BLaER1 treated with 17β-estradiol and CSF1 and Interleukin-3, amounts not matched to agents 10 nM and 100 nM (cell line): ENCODE results near the gene DNAL4.

Source experiments
- H3K27ac ChIP-seq, 11 experiments: shearing (Covaris generic); formaldehyde crosslinking; 2 replicates each; pipeline ENCODE4 v1.8.1; 2022
- H3K27me3 ChIP-seq, 11 experiments: shearing (Covaris generic); formaldehyde crosslinking; 2 replicates each; pipeline ENCODE4 v1.8.1; 2022
- H3K36me3 ChIP-seq, 11 experiments: shearing (Covaris generic); formaldehyde crosslinking; 2 replicates each; pipeline ENCODE4 v1.8.1; 2022
- H3K4me1 ChIP-seq, 10 experiments: shearing (Covaris generic); formaldehyde crosslinking; 2 replicates each; pipeline ENCODE4 v1.8.1; 2022
- H3K4me2 ChIP-seq, 11 experiments: shearing (Covaris generic); formaldehyde crosslinking; 2 replicates each; pipeline ENCODE4 v1.8.1; 2022
- H3K4me3 ChIP-seq, 10 experiments: shearing (Covaris generic); formaldehyde crosslinking; 2 replicates each; pipeline ENCODE4 v1.8.1; 2022
- H3K9ac ChIP-seq, 11 experiments: shearing (Covaris generic); formaldehyde crosslinking; 2 replicates each; pipeline ENCODE4 v1.8.1; 2022
- H3K9me3 ChIP-seq, 11 experiments: shearing (Covaris generic); formaldehyde crosslinking; replicated peaks in 1 of 11; 2 replicates each; pipeline ENCODE4 v1.8.1; 2022
- H4K20me1 ChIP-seq, 11 experiments: shearing (Covaris generic); formaldehyde crosslinking; 2 replicates each; pipeline ENCODE4 v1.8.1; 2022
- Cebpa-rat ChIP-seq, 11 experiments: shearing (Covaris generic); IDR thresholded peaks; 2 replicates each; pipeline ENCODE4 v1.8.1; 2022

Gene DNAL4

GRCh38 chr22:38776086-38776485 is 17.9 kb downstream of the DNAL4 start:
- H3K27me3 ChIP-seq: no peaks in the 10 kb centered on the region
- H3K4me3 ChIP-seq: no peak overlapping the region
- peaks cover 20 to 34% (median 25%) of the 10 kb centered on the region in 10 experiments for H3K4me1 ChIP-seq
- H3K4me2 ChIP-seq: peak overlapping the region; percentile 39 to 79 (median 73); a peak in 21 of 22 replicates
- H3K36me3 ChIP-seq: peaks cover 0 to 36% (median 15%) of the 10 kb centered on the region in 11 experiments; a peak in 15 of 22 replicates
- peak overlapping the region in 3 of 11 experiments; percentile 16 to 48 (median 30); a peak in 4 of 22 replicates for H3K27ac ChIP-seq
- peak overlapping the region in 3 of 11 experiments; percentile 17 to 59 (median 39); a peak in 2 of 22 replicates for H3K9ac ChIP-seq
- no peak for TF ChIP-seq Cebpa-rat (IDR thresholded peaks at IDR 0.05)
- 0 out of 22 replicates have a peak, but pooled peaks cover 0 to 4% (median 0%) of the 10 kb centered on the region in 11 experiments for H4K20me1 ChIP-seq
- no peaks in the 10 kb centered on the region for H3K9me3 ChIP-seq

DNA sequence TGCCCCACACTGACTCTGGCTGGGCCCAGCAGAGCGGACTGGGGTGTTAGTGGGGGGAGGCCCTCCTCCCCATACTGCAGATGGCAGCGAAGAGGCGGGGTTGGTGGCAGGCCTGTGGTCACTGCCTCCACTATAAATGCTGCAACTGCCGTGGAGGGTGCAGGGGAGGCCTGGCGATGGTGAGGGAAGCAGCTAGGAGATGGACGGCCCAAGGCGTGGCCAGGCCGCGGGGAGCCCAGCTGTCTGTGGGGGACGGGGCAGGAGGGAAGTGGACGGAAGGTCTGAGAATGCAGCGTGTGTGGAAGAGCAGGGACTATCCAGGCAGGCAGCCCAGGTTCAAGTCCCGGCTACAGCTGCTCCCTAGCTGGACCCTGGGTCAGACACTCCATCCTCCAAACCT is 18.3 kb downstream of the DNAL4 start:
- Histone ChIP-seq H3K4me3 (no peak overlapping the region), H3K36me3 (peaks cover 0 to 32% (median 11%) of the 10 kb centered on the region in 11 experiments; a peak in 14 of 22 replicates), H3K27me3 (no peaks in the 10 kb centered on the region), H3K27ac (peak overlapping the region in 5 of 11 experiments; percentile 4 to 48 (median 23); a peak in 6 of 22 replicates), H3K9ac (peak overlapping the region in 8 of 11 experiments; percentile 7 to 59 (median 18); a peak in 10 of 22 replicates), H4K20me1 (0 out of 22 replicates have a peak, but pooled peaks cover 0 to 4% (median 0%) of the 10 kb centered on the region in 11 experiments), H3K4me2 (peak overlapping the region; percentile 39 to 79 (median 73)), H3K9me3 (no peaks in the 10 kb centered on the region), H3K4me1 (peaks cover 19 to 34% (median 25%) of the 10 kb centered on the region in 10 experiments)
- no peak for TF ChIP-seq Cebpa-rat (IDR thresholded peaks at IDR 0.05)

DNA sequence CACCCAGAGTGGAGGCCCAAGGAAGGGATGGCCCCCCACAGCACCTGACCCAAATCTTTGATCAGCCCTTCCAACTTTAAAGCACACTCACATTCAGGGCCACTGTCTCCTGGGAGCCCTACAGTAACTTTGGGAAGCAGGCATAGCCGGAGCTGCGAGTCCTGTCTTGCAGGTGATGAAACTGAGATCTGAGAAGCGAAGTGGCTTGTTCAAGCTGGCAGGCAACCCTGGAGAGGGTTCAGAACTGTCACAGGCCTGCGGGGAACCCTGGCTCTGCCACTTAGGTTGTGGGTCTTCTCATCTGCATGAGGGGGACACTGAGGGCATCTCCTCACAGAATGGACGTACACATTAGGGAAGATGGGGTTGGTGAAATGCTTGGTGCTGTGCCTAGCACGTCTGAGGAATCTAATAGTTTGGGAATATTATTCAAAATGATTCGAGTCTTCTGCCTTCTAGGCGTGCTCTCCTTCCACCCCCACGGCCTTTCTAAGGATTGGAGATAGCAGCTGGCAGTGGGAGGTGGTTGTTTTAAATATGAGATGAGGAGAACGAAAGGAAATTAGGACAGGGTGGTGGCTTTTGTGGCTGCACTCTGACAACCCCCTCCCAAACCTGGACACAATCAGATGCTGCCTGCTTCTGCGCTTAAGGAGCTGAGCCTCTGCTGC is 19.3 kb downstream of the DNAL4 start:
- Histone ChIP-seq H3K9ac (peak overlapping the region in 5 of 11 experiments; percentile 11 to 59 (median 39); a peak in 6 of 22 replicates), H3K36me3 (peaks cover 0 to 22% (median 2%) of the 10 kb centered on the region in 11 experiments; a peak in 12 of 22 replicates), H3K4me2 (peak overlapping the region; percentile 39 to 79 (median 73); a peak in 20 of 22 replicates), H3K27me3 (no peaks in the 10 kb centered on the region), H3K9me3 (no peaks in the 10 kb centered on the region), H4K20me1 (peaks cover 0 to 4% (median 0%) of the 10 kb centered on the region in 11 experiments; a peak in 1 of 22 replicates), H3K4me3 (no peak overlapping the region), H3K27ac (peak overlapping the region in 2 of 11 experiments; percentile 23 to 30; a peak in 1 of 22 replicates), H3K4me1 (peaks cover 19 to 34% (median 25%) of the 10 kb centered on the region in 10 experiments)
- TF ChIP-seq Cebpa-rat (IDR thresholded peaks at IDR 0.05): no peak

- no peaks in the 10 kb centered on the region for H3K9me3 ChIP-seq
- H3K27me3 ChIP-seq: no peaks in the 10 kb centered on the region
- no peak for TF ChIP-seq Cebpa-rat (IDR thresholded peaks at IDR 0.05)
- peaks cover 0 to 4% (median 0%) of the 10 kb centered on the region in 11 experiments; a peak in 1 of 22 replicates for H4K20me1 ChIP-seq
- H3K27ac ChIP-seq: no peak overlapping the region
- H3K9ac ChIP-seq: no peak overlapping the region
- H3K4me2 ChIP-seq: no peak overlapping the region
- peaks cover 0 to 10% (median 0%) of the 10 kb centered on the region in 11 experiments; a peak in 1 of 22 replicates for H3K36me3 ChIP-seq
- H3K4me1 ChIP-seq: peaks cover 19 to 34% (median 25%) of the 10 kb centered on the region in 10 experiments
- no peak overlapping the region for H3K4me3 ChIP-seq
These were observed 20.5 kb downstream of the DNAL4 start for GRCh38 chr22:38773363-38773946.

DNA sequence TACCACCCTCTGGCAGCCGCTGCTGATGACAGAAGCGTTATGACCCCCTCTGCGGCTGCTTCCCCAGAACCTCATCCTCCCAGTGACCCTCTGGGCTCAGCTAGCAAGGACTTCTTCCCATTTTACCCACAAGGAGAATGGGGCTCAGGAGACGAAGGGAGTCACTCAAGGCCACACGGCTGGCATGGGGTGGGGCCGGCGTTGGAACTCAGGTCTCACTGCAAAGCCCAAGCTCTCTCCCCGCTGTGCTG is 21.4 kb downstream of the DNAL4 start:
- Histone ChIP-seq H3K27ac (no peak overlapping the region), H4K20me1 (peaks cover 0 to 4% (median 0%) of the 10 kb centered on the region in 11 experiments; a peak in 2 of 22 replicates), H3K4me1 (peaks cover 19 to 36% (median 26%) of the 10 kb centered on the region in 10 experiments), H3K36me3 (peaks cover 0 to 6% (median 0%) of the 10 kb centered on the region in 11 experiments; a peak in 1 of 22 replicates), H3K9ac (no peak overlapping the region), H3K4me3 (no peak overlapping the region), H3K9me3 (no peaks in the 10 kb centered on the region), H3K4me2 (no peak overlapping the region), H3K27me3 (no peaks in the 10 kb centered on the region)
- TF ChIP-seq Cebpa-rat (IDR thresholded peaks at IDR 0.05): no peak

- no peaks in the 10 kb centered on the region for H3K27me3 ChIP-seq
- no peaks in the 10 kb centered on the region for H3K9me3 ChIP-seq
- H3K4me2 ChIP-seq: no peak overlapping the region
- no peaks in the 10 kb centered on the region for H3K36me3 ChIP-seq
- peaks cover 8 to 35% (median 28%) of the 10 kb centered on the region in 10 experiments for H3K4me1 ChIP-seq
- peaks cover 0 to 4% (median 0%) of the 10 kb centered on the region in 11 experiments; a peak in 2 of 22 replicates for H4K20me1 ChIP-seq
- no peak overlapping the region for H3K4me3 ChIP-seq
- no peak for TF ChIP-seq Cebpa-rat (IDR thresholded peaks at IDR 0.05)
- H3K27ac ChIP-seq: no peak overlapping the region
- H3K9ac ChIP-seq: no peak overlapping the region
These were observed 23.5 kb downstream of the DNAL4 start for GRCh38 chr22:38770257-38770949.

- Histone ChIP-seq H3K27me3 (no peaks in the 10 kb centered on the region), H4K20me1 (peaks cover 0 to 4% (median 0%) of the 10 kb centered on the region in 11 experiments; a peak in 2 of 22 replicates), H3K4me3 (no peak overlapping the region), H3K36me3 (no peaks in the 10 kb centered on the region), H3K9me3 (no peaks in the 10 kb centered on the region), H3K4me1 (peaks cover 0 to 29% (median 21%) of the 10 kb centered on the region in 10 experiments; a peak in 16 of 20 replicates), H3K9ac (no peak overlapping the region), H3K4me2 (no peak overlapping the region), H3K27ac (no peak overlapping the region)
- no peak for TF ChIP-seq Cebpa-rat (IDR thresholded peaks at IDR 0.05)
These were observed 25.9 kb downstream of the DNAL4 start for GRCh38 chr22:38768036-38768435.

- H3K9ac ChIP-seq: no peak overlapping the region
- TF ChIP-seq Cebpa-rat (IDR thresholded peaks at IDR 0.05): no peak
- H3K4me1 ChIP-seq: peaks cover 6 to 36% (median 28%) of the 10 kb centered on the region in 10 experiments; a peak in 19 of 20 replicates
- H3K9me3 ChIP-seq: no peaks in the 10 kb centered on the region
- peaks cover 0 to 8% (median 0%) of the 10 kb centered on the region in 11 experiments; a peak in 4 of 22 replicates for H4K20me1 ChIP-seq
- no peaks in the 10 kb centered on the region for H3K36me3 ChIP-seq
- peak overlapping the region in 4 of 11 experiments; percentile 14 to 38 (median 20); a peak in 6 of 22 replicates for H3K4me2 ChIP-seq
- H3K27ac ChIP-seq: no peak overlapping the region
- H3K27me3 ChIP-seq: no peaks in the 10 kb centered on the region
- no peak overlapping the region for H3K4me3 ChIP-seq
These were observed 26.6 kb downstream of the DNAL4 start for GRCh38 chr22:38767313-38767712.
